ENCODE measurements around the gene FOXP1.

DNA sequence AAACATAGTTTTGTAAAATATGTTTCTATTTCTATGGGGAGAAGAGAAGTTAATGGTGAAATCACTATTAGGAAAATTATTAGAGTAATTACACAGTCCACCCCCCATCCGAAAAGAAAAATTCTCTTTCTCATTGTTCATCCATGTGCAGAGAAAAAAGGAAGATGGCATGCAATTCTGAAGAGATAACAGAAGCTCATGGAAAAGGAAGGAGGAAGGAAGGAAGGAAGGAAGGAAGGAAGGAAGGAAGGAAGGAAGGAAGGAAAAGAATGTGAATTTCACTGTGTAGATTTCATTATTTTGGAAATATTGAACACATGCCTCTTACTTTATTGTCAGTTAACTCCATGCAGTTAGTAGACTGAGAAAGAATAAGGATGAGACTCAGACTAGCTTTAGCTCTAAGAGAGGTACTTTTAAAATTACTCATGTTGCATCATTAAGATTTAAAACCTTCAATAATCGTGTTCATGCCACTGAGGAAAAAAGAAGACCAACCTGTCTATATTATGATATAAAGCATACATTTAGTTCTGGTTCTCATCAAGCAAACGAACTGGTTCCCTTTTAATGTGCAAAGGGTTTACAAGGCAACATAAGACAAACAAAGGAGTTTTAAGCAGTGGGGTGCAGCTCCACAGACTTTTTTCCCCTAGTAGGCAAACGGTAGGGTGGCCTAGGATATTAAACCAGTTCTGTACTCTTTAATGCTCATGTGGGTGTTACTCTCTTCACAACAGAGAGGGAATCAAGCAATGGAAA is 379.6 kb downstream of the FOXP1 start:
- TF ChIP-seq, protein P1, sequence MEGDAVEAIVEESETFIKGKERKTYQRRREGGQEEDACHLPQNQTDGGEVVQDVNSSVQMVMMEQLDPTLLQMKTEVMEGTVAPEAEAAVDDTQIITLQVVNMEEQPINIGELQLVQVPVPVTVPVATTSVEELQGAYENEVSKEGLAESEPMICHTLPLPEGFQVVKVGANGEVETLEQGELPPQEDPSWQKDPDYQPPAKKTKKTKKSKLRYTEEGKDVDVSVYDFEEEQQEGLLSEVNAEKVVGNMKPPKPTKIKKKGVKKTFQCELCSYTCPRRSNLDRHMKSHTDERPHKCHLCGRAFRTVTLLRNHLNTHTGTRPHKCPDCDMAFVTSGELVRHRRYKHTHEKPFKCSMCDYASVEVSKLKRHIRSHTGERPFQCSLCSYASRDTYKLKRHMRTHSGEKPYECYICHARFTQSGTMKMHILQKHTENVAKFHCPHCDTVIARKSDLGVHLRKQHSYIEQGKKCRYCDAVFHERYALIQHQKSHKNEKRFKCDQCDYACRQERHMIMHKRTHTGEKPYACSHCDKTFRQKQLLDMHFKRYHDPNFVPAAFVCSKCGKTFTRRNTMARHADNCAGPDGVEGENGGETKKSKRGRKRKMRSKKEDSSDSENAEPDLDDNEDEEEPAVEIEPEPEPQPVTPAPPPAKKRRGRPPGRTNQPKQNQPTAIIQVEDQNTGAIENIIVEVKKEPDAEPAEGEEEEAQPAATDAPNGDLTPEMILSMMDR (IDR thresholded peaks at IDR 0.05; ENCODE audit: insufficient read depth, low read depth, low read length) = no peak
- no peak for TF ChIP-seq EZH2 (IDR thresholded peaks at IDR 0.05; ENCODE audit: insufficient read depth, low read length)

All from astrocyte (in vitro differentiated cells and primary cell).